GM12892 (cell line): Measurements from ENCODE around the gene WRNIP1.

Source experiments
- POLR2A ChIP-seq: IDR thresholded peaks from 2 replicates; pipeline ENCODE4 v1.6.1; 2011; ENCODE audit warnings: low read depth, low read length, control low read depth
- POLR2AphosphoS5 ChIP-seq: IDR thresholded peaks from 2 replicates; pipeline ENCODE4 v1.6.1; 2011; ENCODE audit warnings: low read depth, low read length, control low read depth
- TAF1 ChIP-seq: IDR thresholded peaks from 2 replicates; pipeline ENCODE4 v1.6.1; 2011; ENCODE audit warnings: low read depth, mild to moderate bottlenecking, control low read depth, low read length, borderline replicate concordance

- TF ChIP-seq TAF1 (no peak), POLR2AphosphoS5 (no peak), POLR2A (no peak)
These were observed 32.6 kb upstream of the WRNIP1 start for GRCh38 chr6:2732503-2733089.
